NB4 (cell line): ENCODE results near the gene IGF2BP3.
A peak's percentile ranks its signal among the peaks of the same experiment; 100 is the strongest.
"Not testable (repeated sequence)": the region's sequence is repeated elsewhere in the genome, so short reads cannot be mapped to it uniquely, and the experiment has no call there.

Source experiments
- DNase-seq: peaks from one replicate; pipeline ENCODE4 v3.0.0; 2010; ENCODE audit warnings: low read depth
- H3K4me3 ChIP-seq: one replicate; pipeline ENCODE4 v1.5.1; 2011; ENCODE audit warnings: mild to moderate bottlenecking, low read depth, low read length, moderate library complexity
- CTCF ChIP-seq: IDR thresholded peaks from one replicate; pipeline ENCODE4 v1.5.1; 2012; ENCODE audit warnings: low read depth, low read length
- MAX ChIP-seq: IDR thresholded peaks from 2 replicates; pipeline ENCODE4 v1.6.1; 2011; ENCODE audit warnings: low read depth, low read length
- MYC ChIP-seq: IDR thresholded peaks from 2 replicates; pipeline ENCODE4 v1.6.1; 2011; ENCODE audit warnings: low read depth, low read length
- POLR2A ChIP-seq: IDR thresholded peaks from 2 replicates; pipeline ENCODE4 v1.6.1; 2011; ENCODE audit warnings: mild to moderate bottlenecking; ENCODE audit not compliant: insufficient read length; ENCODE audit errors: extremely low read depth

The IGF2BP3 gene

GRCh38 chr7:23470330-23471105 is at the start of gene IGF2BP3:
Gene IGF2BP3, minus strand, starts transcription at chr7:23470491. Its CDS starts 381 bp downstream, at chr7:23470110.
- TF ChIP-seq POLR2A (peak; percentile 85), CTCF (no peak), MAX (peak; percentile 100), MYC (peak; percentile 98)
- H3K4me3 ChIP-seq, result peak within 1 kb of the TSS; percentile 84
- DNase-seq, result peak; percentile 99

GRCh38 chr7:23514755-23515154 is 44.5 kb upstream of the IGF2BP3 start:
- no peak for DNase-seq

GRCh38 chr7:23513746-23514145 is 43.5 kb upstream of the IGF2BP3 start:
- DNase-seq, result not testable (repeated sequence)

More at GRCh38 chr7:23514755-23515154, 44.5 kb upstream of the IGF2BP3 start:
- H3K4me3 ChIP-seq, result no peak overlapping the region
- TF ChIP-seq MYC, result no peak
- TF ChIP-seq POLR2A, result no peak
- no peak for TF ChIP-seq CTCF
- TF ChIP-seq MAX, result no peak

GRCh38 chr7:23494009-23494408 is 23.7 kb upstream of the IGF2BP3 start:
- no peak for DNase-seq
- no peak overlapping the region for H3K4me3 ChIP-seq
- TF ChIP-seq POLR2A (no peak), MYC (no peak), MAX (no peak), CTCF (no peak)

More at GRCh38 chr7:23513746-23514145, 43.5 kb upstream of the IGF2BP3 start:
- H3K4me3 ChIP-seq, result not testable (repeated sequence)

- peak overlapping the region; percentile 69 for H3K4me3 ChIP-seq
- no peak for TF ChIP-seq POLR2A
- no peak for TF ChIP-seq MYC
- TF ChIP-seq MAX, result no peak
- TF ChIP-seq CTCF, result no peak
- DNase-seq, result no peak
Observed at GRCh38 chr7:23491502-23491901, 21.2 kb upstream of the IGF2BP3 start.

GRCh38 chr7:23490357-23491135 is 20.3 kb upstream of the IGF2BP3 start:
- peak; percentile 75 for DNase-seq
- no peak for TF ChIP-seq MAX
- no peak for TF ChIP-seq MYC
- peak; percentile 29 for TF ChIP-seq POLR2A
- peak overlapping the region; percentile 69 for H3K4me3 ChIP-seq

GRCh38 chr7:23488714-23489113 is 18.4 kb upstream of the IGF2BP3 start:
- not testable (repeated sequence) for DNase-seq, H3K4me3 ChIP-seq
